ENCODE results near the gene GSTM1.
"Not testable (repeated sequence)": the region's sequence is repeated elsewhere in the genome, so short reads cannot be mapped to it uniquely, and the experiment has no call there.

The GSTM1 gene

DNA sequence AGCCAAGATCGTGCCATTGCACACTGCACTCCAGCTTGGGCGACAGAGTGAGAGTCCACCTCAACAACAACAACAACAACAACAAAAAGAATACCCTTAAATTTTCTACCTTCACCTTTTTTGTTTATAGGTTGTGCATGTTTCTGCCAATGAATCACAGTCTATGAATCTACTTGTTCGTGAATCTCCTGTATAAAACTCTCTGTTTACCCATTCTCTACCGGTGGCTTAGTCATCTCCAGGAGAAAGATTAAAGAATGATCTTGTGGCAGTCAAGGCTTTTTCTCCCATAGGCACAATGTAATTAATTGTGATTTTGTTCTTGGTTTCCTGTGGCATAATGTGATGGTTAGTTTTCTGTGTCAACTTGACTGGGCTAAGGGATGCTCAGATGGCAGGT lies 10.2 kb downstream of the GSTM1 start:
- not testable (repeated sequence) for DNase-seq (ENCODE audit: low spot score)

DNA sequence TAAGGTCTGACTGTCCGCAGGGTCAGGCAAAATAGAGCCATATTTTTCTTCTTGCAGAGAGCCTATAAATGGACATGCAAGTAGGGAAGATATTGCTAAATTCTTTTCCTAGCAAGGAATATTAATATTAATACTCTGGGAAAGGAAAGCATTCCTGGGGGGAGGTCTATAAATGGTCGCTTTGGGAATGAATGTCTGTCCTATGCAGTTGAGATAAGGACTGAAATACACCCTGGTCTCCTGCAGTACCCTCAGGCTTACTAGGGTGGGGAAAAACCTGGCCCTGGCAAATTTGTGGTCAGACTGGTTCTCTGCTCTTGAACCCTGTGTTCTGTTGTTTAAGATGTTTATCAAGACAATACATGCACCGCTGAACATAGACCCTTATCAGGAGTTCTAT lies 15.3 kb downstream of the GSTM1 start:
- not testable (repeated sequence) for DNase-seq (ENCODE audit: low spot score)

DNA sequence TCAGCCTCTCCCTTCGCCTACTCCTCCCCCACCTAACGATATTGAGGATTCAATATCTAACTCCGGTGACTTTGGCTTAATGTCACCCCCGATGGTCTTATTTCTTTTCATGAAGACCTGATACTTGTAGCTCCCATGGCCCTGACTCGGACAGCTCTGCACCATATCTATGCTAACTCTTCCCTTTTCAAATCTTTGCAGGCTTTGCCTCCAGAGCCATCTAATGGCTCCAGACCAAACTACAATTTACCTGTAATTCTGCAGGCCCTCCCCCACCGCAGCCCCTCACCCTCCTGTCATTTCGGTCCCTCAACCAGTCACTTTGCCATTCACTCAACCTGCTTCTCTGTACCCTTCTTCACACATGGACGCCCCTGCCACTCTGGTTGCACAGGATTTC lies 16.6 kb downstream of the GSTM1 start:
- DNase-seq (ENCODE audit: low spot score) = peak; percentile 14

DNA sequence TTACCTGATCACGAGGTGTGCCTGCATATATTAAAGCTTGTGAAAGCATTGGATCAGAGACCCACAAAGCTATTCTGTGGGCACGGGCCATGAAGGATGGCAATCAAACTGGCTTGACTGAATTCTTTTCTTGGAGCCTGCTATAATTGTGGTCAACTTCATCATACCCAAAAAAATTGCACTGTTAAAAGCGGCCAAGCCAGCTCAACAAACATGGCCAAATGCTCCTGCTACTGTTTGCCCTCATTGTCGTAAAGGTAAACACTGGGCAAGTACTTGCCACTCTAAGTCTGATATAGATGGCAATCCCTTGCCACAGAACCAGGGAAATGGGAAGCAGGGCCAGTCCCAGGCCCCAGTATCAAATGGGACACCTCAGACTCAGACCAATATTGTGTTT lies 17.8 kb downstream of the GSTM1 start:
- no peak for DNase-seq (ENCODE audit: low spot score)

DNA sequence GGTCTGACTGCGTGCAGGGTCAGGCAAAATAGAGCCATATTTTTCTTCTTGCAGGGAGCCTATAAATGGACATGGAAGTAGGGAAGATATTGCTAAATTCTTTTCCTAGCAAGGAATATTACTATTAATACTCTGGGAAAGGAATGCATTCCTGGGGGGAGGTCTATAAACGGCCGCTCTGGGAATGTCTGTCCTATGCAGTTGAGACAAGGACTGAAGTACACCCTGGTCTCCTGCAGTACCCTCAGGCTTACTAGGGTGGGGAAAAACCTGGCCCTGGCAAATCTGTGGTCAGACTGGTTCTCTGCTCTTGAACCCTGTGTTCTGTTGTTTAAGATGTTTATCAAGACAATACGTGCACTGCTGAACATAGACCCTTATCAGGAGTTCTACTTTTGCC lies 21.3 kb downstream of the GSTM1 start:
- not testable (repeated sequence) for DNase-seq (ENCODE audit: low spot score)

DNA sequence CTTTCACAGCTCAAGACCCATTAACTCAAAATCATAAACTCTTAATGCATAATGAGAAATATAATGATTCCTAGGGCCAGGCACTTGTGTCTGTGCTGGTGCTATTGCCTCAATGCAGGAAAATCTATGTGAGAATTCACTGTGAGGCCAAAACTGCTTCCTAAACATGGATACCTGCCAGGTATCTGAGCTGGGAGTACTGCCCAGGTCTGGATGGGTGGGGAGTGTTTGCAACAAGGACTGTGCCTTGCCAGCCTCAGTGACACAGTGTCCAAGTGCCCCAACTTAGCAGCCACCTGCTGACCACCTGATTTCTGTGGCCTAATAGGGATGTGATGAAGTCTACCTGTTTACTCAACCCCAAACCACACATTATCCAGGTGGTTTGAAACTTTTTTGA lies 22.2 kb downstream of the GSTM1 start:
- not testable (repeated sequence) for DNase-seq (ENCODE audit: low spot score)

DNA sequence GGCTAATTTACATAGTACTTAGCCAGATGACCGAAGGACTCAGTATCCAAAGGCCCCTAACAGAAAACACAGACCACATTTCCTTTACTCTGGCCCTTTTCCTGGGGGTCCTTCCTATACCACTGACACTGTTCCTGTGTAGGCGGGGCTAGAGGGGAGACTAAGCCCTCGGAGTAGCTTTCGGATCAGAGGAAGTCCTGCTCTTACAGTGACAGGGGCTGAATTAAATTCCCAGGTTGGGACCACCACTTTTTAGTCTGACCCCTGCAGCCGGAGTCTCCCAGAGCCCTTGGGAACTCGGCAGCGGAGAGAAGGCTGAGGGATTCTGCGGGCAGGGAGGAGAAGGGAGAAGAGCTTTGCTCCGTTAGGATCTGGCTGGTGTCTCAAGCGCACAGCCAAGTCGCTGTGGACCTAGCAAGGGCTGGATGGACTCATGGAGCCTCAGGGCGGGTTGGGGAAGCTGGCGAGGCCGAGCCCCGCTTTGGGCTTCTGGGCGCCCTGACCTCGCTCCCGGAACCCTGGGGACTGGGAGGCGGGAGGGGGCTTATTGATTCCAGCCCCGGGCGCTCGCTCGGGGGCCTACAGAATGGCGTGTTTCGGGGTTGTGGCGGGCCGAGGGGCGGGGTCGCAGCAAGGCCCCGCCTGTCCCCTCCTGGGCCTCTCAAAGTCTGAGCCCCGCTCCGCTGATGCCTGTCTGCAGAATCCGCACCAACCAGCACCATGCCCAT lies 24.1 kb downstream of the GSTM1 start, which contains the start of gene GSTM5:
TSS of gene GSTM5 (plus strand) at position 659 of the 728 bp plus-strand sequence. CDS start at position 721, 62 bp downstream.
- peak; percentile 2 for DNase-seq (ENCODE audit: low spot score)

DNA sequence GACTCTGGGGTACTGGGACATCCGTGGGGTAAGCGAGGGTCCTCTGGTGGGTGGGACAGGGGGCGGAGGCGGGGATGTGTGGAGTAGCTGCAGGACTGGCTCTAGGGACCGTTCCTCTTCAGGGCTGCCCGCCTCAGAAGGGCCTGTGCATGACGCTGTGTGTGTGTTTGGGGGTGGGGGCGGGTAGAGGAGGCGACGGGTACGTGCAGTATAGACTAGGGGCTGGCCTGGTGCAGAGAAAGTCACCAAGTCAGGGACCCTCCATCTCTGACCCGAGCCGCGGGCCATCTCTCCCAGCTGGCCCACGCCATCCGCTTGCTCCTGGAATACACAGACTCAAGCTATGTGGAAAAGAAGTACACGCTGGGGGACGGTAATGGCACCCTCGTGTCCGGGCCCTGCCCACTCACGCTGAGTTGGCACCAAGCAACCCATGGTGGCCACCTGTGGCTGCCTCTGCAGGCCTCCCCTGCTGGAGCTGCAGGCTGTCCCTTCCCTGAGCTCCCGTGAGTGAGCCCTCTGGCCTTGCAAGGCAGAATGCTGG lies 24.8 kb downstream of the GSTM1 start:
- peak; percentile 2 for DNase-seq (ENCODE audit: low spot score)

DNA sequence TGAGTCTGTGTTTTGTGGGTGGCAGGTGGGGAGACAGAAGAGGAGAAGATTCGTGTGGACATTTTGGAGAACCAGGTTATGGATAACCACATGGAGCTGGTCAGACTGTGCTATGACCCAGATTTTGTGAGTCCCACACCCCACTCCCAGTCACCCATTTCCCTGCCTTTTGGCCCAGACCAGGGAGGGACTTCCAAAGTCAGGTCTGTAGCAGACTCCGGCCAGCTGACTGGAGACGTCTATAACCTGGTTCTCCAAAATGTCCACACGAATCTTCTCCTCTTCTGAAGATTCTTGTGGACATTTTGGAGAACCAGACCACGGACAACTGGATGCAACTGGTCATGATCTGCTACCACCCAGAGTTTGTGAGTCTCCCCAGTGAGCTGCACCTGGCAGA lies 26.0 kb downstream of the GSTM1 start:
- peak; percentile 1 for DNase-seq (ENCODE audit: low spot score)

DNA sequence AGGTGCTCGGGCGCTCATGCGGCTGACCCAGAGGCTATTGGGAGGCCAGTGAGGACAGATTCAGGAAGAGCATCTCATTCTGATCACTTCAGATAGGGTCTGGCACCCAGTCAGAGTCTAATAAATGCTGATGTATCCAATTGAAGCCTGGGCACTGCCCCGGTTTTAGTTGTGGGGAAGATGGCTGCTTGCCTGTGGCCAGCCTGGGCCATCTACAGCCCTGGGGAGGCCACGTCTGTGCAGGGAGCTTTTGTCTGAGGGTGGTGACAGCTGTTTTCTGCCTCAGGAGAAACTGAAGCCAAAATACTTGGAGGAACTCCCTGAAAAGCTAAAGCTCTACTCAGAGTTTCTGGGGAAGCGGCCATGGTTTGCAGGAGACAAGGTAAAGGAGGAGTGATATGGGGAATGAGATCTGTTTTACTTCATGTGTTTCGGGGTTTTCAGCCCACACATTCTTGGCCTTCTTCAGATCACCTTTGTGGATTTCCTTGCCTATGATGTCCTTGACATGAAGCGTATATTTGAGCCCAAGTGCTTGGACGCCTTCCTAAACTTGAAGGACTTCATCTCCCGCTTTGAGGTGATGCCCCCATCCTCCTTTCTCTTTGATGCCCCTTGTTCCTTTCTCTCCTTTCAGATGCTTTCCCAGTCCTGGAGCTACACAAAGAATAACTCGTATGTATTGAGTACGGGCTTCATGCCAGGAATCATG lies 27.2 kb downstream of the GSTM1 start:
- DNase-seq (ENCODE audit: low spot score) = peak; percentile 3

DNA sequence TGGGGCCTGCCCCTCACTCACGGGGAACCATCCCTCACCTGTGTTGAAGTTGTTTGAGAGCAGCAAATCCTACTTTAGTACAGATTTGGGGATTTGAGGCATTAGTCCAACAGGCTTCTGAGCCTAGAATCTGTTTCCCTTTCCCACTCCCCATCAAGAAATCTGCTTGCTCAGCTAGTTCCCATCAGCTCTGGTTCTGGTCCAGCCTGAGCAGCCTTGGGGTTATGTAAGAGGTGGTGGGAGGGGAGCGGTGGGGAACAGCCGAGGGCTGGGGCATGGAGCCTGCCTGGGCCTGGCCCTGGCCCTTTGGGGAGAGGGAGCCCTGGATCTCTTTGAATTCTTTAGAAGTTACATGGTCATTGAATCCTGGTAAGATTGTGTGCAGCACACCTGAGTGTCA lies 28.5 kb downstream of the GSTM1 start:
- no peak for DNase-seq (ENCODE audit: low spot score)

DNA sequence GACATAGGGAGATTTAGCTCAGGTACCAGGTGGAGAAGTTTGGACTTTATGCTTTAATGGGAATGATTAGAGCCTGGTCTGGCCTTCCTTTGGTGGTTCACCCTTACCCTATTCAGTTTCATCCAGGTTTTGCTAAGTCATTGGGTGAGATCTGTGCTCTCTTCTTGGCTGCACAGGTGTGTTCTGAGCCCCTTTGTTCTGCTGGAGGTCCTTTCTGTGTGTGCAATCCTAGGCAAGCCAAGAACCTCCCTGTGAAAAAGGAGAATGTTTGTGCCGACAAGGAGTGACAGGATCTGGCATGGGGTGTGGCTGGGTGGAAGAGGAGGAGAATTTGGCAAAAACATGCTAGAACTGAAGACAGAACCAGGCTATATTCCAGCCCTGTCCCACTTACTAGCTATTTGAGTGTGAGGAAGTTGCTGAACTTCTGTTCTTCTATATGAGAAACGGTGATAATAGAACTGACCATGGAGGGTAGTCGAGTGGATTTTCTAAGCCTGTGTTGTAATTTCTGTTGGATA lies 29.0 kb downstream of the GSTM1 start:
- DNase-seq (ENCODE audit: low spot score) = no peak

DNA sequence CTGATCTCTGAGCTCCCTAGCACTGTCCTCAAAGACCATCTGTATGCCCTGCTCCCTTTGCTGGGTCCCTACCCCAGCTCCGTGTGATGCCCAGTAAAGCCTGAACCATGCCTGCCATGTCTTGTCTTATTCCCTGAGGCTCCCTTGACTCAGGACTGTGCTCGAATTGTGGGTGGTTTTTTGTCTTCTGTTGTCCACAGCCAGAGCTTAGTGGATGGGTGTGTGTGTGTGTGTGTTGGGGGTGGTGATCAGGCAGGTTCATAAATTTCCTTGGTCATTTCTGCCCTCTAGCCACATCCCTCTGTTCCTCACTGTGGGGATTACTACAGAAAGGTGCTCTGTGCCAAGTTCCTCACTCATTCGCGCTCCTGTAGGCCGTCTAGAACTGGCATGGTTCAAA lies 30.1 kb downstream of the GSTM1 start:
- DNase-seq (ENCODE audit: low spot score) = no peak

DNA sequence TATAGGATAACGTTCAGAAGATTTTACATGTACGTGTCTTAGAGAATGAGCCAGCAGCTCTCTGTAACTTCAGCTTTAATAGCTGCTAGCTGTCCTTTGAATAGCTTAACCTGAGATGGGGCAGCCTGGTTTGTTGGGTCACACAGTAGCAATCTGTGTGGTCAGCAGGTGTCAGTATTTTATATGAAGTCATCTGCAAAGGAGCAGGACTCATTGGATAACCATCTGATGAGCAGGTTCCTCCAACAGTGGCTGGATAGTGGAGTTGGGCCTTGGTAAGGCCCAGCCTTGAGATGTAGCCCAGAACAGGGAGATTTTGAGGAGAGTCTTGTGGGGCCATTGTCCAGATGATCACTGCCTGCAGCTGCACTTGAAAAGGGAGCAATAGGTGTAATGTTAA lies 30.9 kb downstream of the GSTM1 start:
- peak; percentile 50 for DNase-seq (ENCODE audit: low spot score)

DNA sequence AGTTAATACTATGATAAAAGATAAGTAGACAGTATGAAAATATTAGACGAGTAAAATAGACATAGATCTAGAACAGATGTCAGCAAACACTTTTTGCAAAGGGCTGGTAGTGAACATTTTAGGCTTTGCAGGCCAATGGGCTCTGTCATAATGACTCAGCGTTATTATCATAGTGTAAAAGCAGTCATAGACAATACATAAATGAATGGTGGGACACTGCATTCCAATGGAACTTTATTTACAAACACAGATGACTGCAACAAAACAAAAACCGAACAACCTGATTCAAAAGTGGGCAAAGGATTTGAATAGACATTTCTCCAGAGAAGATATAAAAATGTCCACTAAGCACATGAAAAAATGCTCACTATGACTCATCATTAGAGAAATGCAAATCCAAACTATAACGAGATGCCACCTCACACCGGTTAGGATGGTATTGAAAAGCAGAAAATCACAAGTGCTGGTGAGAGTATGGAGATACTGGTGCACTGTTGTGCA lies 31.8 kb downstream of the GSTM1 start:
- DNase-seq (ENCODE audit: low spot score) = no peak

DNA sequence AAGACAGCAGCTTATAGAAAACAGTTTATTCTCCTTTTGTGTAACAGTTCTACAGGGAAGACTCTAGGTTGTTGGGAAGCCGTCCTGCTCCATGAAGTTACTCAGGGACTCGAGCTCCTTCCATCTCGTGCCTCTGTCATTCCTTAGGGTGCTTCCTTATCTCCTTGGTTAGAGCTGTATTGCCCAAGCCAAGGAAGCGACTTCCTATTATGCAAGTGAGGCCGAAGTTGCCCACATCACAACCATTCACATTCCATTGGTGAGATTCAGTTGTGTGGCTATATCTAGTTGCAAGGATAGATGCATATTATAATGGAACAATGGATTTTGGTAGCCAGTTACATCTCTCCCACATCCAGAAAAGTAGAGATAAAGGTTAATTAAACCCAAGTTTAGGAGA lies 33.4 kb downstream of the GSTM1 start:
- DNase-seq (ENCODE audit: low spot score) = no peak

DNA sequence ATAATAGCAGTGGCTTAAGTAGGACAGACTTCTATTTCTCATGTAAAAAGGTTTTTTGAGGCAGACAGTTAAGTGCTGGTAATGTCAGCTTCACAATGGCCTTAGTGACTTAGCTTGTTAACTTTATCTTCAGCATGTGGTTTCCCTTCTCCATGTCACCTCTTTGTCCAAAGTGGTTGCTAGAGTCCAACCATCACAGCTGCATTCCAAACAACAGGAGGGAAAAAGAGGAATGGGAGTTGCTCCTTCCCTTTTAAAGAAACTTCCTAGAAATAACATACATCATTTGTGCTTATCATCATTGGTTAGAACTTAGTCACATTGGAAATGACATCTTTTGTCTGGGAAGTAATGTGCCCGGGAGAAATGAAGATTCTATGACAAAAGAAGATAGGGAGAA lies 34.4 kb downstream of the GSTM1 start:
- no peak for DNase-seq (ENCODE audit: low spot score)

DNA sequence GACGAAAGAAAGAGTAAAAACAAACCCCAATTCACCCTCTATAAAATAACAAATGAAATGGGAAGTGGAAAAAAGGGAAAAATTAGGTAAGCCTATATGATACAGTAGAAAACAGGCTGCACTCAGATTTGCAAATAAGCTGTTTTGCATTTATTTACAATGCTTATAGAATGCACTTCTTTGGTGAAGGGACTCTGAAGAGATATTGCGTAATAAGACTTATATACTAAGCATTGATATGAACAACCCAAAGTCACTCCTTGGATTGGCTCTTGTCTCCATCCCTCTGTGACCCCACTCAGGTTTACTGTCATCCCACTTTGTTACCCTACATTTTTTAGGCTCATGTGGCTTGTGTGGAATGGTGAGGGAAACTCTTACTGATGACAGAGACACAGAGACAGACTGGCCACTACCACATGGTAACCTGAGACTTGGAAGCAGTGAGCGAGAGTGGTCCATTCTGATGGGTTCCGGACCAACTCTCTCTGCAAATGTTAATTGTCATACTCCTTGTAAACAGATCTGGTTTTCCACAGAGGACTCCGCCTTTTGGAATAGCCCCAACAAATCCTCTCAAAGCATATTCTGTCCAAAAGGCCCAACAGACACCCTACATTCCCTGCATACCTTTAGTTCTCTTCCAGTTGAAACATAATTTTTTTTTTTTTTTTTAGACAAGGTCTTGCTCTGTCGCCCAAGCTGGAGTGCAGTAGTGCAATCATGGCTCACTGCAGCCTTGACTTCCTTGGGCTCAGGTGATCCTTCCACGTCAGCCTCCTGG lies 35.5 kb downstream of the GSTM1 start:
- DNase-seq (ENCODE audit: low spot score) = peak; percentile 18

DNA sequence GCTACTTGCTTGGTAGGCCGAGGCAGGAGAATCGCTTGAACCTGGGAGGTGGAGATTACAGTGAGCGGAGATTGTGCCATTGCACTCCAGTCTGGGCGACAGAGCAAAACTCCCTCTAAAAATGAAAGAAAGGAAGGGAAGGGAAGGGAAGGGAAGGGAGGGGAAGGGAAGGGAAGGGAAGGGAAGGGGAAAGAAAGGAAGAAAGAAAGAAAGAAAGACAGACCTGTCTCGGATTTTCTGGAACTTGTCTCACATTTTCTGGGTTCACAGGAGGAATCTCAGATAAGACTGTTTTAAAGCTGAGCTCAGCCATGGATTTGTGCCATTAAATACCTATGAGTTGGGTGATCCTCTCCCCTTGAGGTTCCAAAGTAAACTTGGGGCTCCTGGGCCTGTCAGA lies 37.3 kb downstream of the GSTM1 start:
- no peak for DNase-seq (ENCODE audit: low spot score)

DNA sequence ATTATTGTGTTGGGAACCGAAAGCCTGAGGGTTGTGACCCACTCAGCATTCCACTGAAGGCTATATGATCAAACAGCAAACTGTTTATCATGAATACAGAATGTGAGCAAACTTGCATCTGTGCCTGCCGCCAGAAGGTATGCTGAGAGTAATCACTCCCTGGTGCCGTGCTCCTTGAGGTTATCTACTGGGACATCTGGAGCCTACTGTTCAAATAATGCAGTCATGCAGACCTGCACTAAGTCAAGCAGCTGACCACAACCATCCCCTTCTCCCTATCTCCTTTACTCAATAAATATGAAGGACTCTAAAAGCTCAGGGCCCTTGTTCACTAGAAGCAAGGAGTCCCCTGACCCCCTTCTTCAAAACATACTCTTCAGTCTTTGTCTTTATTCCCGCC lies 37.9 kb downstream of the GSTM1 start:
- DNase-seq (ENCODE audit: low spot score) = no peak

DNA sequence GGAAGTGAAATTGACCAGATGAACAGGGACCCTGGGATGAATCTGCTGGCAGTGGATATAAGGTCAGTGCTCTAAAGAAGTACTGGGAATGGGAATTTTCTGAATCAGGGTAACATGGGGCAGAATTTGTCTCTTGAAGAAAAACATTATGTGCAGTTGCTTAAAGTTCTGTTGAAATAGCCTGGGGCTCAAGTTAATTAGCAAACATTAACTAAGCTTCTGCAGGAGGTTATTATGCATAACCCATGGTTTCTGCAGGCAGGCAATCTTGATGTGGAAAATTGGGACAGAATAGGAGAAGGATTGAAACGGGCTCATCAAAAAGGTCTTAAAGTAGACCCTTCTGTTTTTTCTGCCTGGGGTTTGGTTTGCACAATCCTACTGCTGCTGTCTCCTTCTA lies 38.4 kb downstream of the GSTM1 start:
- no peak for DNase-seq (ENCODE audit: low spot score)

DNA sequence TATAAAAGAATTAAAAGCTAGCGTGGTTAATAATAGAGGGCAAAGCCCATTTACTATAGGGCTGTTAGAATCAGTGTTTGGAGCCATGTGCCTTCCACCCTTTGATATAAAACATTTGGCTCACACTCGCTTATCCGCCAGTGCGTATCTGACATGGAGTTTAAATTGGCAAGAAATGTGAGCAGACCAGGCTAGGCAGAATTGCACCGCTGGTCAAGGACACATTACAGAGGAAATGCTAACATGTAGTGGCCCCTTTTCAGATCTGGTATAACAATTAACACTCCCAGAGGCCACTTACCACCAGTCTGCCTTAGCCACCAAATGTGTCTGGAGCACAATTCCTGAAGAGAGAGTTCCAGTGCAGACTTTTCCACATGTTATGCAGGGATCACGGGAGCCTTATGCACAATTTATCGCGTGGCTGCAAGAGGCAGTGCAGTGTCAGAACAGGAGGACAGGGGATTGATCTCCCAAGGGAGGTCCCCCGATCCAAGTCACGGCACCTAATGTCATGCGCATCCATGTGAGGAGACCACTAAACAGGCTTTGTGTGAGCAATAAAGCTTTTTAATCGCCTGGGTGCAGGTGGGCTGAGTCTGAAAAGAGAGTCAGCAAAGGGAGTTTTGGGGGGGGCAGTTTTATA lies 39.2 kb downstream of the GSTM1 start:
- DNase-seq (ENCODE audit: low spot score) = no peak

Data from iPS-NIHi11 (cell line).